Stimulated activated CD4-positive, alpha-beta T cell treated with anti-CD3 and anti-CD28 coated beads, TNF-alpha, amount 100 ng/mL, for 48 hours (primary cell): ENCODE data around the gene LRRC71.
A peak's percentile ranks its signal among the peaks of the same experiment; 100 is the strongest.

Experiments used
- DNase-seq, 3 donors: peaks; one replicate each; pipeline ENCODE4 v3.0.0-alpha.2; 2020; ENCODE audit warnings: low read depth in 3 of 3

The LRRC71 gene

GRCh38 chr1:156892190-156893047 is 28.0 kb upstream of the LRRC71 start:
- DNase-seq = peak; percentile 76 to 92 (median 78)

GRCh38 chr1:156893048-156893953 is 27.1 kb upstream of the LRRC71 start, which contains the start of gene PEAR1:
TSS of gene PEAR1 (plus strand) at chr1:156893718. CDS start at chr1:156903927, 10,209 bp downstream.
- no peak for DNase-seq

- no peak for DNase-seq
Measured at GRCh38 chr1:156894001-156894400, 26.4 kb upstream of the LRRC71 start.

DNA sequence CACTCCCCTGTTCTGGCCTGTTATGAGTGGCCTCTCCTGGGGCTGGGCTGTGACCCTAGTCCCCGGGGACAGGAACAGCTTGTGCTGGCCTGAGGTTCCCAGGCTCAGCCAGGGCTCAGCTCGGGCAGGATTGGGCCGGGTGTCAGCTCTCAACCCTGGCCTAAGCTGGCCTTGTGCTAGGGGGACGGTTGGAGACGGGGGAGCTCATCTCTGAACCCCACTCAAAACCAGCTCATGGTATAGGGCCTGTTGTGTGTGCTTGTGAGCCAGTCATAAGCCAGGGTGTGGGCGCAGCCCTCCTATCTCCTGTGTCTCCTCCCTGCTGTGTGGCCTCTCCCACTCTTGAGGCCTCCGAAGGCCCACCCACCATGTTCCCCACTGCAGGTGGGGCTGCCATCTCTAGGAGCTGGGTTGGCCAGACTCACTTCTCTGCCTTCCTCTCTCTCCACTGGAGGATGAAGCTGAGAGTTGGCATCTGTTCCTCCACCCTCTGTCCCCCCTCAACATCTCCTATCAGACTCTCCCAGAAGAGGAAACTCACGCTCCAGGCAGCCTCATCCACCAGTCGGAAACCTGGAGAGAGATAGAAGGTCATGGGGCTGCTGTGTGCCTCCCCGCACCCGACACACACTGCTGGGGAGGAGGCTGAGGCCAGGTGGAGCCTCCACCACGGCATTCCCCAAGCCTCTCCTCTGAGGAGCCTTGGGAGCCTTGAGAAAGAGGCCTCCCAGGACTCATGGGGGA is 25.5 kb upstream of the LRRC71 start:
- no peak for DNase-seq

GRCh38 chr1:156895455-156895812 is 25.0 kb upstream of the LRRC71 start:
- DNase-seq = no peak

GRCh38 chr1:156895927-156896326 is 24.5 kb upstream of the LRRC71 start:
- DNase-seq = no peak

- DNase-seq = no peak
Measured at GRCh38 chr1:156896490-156897033, 23.9 kb upstream of the LRRC71 start.

DNA sequence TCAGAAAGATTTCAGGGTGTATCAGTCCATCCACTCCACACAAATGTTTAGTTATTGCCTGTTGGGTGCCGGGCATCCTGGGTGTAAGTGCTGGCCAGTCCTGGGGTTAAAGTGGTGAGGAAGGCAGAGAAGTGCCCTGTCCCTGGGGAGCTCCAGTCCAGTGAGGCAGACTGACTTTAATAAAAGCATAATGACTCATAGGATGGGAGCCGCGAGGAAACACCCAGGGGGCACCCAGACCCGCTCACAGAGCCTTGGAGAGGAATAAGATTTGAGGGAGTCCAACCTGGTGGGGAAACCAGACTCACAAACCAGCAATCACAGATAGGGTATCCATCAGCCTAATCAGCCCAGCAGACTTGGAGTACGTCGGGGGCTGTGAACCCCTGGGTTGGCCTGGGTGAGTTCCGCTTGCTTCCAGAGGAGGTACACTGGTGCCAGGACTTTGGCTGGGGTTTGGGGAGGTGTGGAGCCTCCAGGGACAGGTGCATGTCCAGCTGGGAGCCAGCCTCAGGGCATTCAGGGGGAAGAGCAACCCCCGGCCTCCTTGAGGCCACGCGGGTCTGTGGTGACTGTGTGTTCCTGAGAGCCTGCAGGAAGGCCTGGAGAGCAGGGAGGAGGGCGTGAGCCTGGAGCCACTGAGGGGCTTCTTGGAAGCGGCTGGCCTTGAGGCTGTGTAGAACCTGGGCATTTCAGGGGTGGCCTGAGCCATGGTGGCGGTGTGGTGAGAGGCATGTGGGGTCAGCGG is 23.2 kb upstream of the LRRC71 start:
- DNase-seq = no peak

DNA sequence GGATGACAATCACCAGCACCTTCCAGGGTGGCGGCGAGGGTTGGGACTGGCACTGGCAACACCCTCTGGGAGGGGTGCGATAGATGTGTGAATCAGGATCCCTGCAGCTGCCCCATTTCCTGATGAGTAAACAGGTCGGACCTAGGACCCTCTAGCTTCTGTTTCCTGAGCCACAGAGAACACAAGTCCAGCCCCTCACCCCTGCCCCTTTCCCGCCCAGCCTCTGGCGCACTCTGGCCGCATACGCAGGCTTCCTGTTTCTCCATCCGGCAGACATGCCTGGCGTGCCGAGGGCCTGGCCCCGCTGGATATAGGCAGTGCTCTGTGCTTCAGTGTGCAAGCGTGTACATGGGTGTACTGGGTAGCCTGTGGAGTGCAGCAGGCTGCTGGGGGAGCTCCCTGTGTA is 22.3 kb upstream of the LRRC71 start:
- no peak for DNase-seq

GRCh38 chr1:156898971-156899664 is 21.3 kb upstream of the LRRC71 start:
- DNase-seq = no peak

- DNase-seq = no peak
Measured at GRCh38 chr1:156899956-156900718, 20.3 kb upstream of the LRRC71 start.

DNA sequence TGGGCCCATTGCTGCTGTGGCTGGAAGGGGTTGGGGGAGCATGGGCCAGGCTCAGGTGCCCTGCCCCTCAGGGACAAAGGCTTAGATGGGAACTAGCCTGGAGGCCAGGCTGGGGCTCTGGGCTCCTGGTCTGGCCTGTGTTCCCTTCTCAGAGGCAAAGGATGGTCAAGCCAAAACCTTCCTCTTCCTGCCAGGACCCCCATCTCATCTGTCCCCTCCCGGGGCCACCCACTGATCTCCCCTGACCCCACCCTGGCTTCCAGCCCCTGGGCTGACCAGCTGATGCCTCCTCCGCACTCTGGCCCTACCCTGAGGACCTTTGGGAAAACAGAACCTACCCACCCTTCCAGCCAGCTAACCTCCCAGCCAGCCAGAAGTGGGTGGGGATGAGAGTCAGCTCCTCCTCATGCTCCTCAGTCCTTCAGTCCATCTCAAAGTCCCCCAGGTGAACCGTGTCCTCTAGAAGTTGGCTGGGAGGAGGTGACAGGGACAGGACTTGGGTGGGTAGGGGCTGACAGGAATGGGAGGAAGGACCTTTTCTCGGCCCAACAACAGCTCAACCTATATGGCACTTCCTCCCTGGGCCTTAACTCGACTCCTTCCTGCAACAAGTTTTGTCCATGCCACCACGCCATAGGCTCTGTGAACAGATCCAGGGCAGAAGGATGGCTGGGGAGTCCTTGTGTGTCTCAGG is 19.4 kb upstream of the LRRC71 start:
- DNase-seq = no peak

- no peak for DNase-seq
Measured at GRCh38 chr1:156901590-156901900, 18.9 kb upstream of the LRRC71 start.

DNA sequence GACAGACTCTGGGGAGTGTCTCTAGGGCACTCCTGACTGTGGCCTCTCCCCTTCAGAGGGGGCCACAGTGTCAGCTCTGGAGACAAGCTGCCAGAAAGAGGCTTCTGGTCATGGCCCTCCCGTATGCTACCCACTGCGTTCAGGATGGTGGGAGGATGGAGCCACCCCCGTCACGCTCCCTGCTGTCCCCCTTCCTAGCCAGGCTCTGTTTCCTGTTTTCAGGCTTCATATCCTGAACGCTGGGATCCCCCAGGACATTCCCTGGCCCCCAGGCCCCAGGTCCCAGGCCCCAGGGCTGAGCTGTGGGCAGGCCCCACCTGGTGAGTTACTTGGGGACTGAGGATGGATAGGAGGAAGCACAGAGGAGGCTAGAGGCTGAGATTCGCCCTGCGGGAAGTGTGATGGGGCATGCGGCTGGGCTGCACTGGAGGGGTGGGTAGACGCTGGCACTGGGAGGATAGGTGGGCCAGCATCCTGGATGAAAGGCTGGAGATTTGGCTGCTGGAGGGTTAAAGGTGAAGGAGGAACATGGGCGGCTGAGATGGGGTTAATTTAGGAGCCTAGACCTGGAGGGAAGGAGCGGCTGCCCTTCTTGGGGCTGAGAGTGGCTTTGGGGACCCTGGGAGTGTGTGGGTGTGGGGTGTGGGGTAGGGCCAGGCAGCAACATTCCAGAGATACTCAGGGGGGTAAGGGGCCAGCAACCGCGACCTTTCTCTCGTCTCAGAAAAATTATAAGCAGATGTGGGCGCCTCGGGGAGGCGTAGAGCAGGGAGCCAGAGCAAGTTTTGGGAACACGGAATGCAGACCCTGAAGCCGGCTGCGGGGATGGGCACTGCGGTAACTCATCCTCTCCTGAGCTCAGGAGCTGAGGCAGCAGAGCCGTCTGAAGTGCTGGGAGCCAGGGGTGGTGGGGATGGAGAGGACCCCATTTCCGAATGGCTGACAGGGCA is 18.2 kb upstream of the LRRC71 start:
- DNase-seq = no peak

GRCh38 chr1:156903328-156904091 is 16.9 kb upstream of the LRRC71 start:
- DNase-seq = no peak

DNA sequence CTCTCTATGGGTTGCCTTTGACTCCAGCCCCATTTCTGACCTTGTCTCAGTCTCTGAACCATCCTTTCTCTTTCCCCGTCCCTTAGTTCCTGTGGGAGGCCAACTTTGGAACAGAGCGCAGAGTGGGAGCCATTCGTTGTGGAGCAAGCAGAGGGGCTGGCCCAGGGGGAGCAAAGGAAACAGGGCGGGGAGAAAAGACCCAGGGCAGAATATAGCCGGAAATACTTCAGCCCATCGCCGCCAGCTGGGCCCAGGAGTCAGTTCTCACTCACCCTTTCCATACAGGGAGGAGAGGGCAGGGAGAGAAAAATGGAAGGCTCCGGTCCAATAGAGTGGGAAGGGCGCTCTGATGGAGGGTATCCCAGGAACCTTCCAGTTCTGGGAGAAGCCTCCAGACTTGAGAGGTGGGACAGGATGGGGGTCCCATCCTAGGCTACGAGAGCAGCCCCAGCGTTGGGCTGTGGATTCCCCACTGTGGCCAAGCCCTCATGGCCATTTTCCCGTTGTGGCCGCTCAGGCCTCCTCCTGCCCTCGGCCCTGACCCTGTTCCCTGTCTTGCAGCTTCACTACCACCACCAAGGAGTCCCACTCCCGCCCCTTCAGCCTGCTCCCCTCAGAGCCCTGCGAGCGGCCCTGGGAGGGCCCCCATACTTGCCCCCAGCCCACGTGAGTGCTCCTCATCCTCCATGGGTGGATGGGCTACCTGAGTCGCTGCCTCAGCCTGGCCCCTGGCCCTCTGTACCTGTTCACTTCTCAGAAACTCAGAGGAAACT is 16.1 kb upstream of the LRRC71 start:
- DNase-seq = no peak
